Psoas muscle (tissue), 8 donors: ENCODE results near the gene MMADHC. TPM values are rescaled to one million over a fixed set of nuclear protein-coding genes. Genes with fewer than 3 reads are reported as not detected.

ENCODE experiments used
- ATAC-seq, 4 donors: fragments of 200-7000 bp; cut with Tn5 transposase; one replicate each; pipeline ENCODE4 v1.9.1; 2020; ENCODE audit warnings: moderate library complexity in 3 of 4, mild to moderate bottlenecking in 2 of 4
- DNase-seq, 2 donors: peaks; one replicate each; pipeline ENCODE4 v3.0.0-alpha.2; 2020
- H3K27ac ChIP-seq: fragments of 200-600 bp; one replicate; pipeline ENCODE4 v1.8.0; 2022
- H3K27me3 ChIP-seq, 3 donors: fragments of 200-600 bp in 1 of 3; one replicate each; pipeline versions ENCODE4 v1.6.1 to v1.8.0; 2013 to 2022; ENCODE audit warnings: low read length in 2 of 3, mild to moderate bottlenecking in 2 of 3, moderate library complexity in 1 of 3; ENCODE audit not compliant: insufficient read depth in 3 of 3
- H3K36me3 ChIP-seq, 2 donors: fragments of 200-600 bp in 1 of 2; one replicate each; pipeline versions ENCODE4 v1.6.1 to v1.8.0; 2013 to 2022; ENCODE audit warnings: low read depth in 1 of 2, mild to moderate bottlenecking in 1 of 2, moderate library complexity in 1 of 2; ENCODE audit not compliant: insufficient read depth in 1 of 2
- H3K4me1 ChIP-seq: fragments of 200-600 bp; one replicate; pipeline ENCODE4 v1.8.0; 2022
- H3K4me3 ChIP-seq: fragments of 200-600 bp; one replicate; pipeline ENCODE4 v1.8.0; 2022; ENCODE audit warnings: mild to moderate bottlenecking
- H3K9me3 ChIP-seq: fragments of 200-600 bp; one replicate; pipeline ENCODE4 v1.8.0; 2022
- WGBS, 3 donors: extraction: QIAGEN DNeasy Blood & Tissue Kit; methylation state at CpG; one replicate each; pipeline versions ENCODE4 v1.1.6 to v1.1.7; 2013; 5-methylcytosine and 5-hydroxymethylcytosine counted together
- intact Hi-C, 2 donors: fragments of 100-400 bp; cut with DNase I; formaldehyde crosslinking; loops; one replicate each; pipeline versions ENCODE4 v1.11.0 to v1.14.2; 2022
- polyA plus RNA-seq, 3 donors: library from polyadenylated mRNA; stranded (reverse); fragments of 200-250 nt; gene quantifications; one replicate each; pipeline ENCODE4 v1.2.3, GENCODE V29; 2013
- total RNA-seq, 4 donors: library from RNA; stranded (reverse); fragmentation: NEBNext Ultra II Directional in 2 of 4; extraction: Animal tissue kit (Norgen Biotek cat#: 25700) in 2 of 4; gene quantifications; one replicate each; pipeline versions ENCODE4 v1.2.1 to v1.2.4, GENCODE V29; 2021 to 2023
- TF ChIP-seq, protein P1 (sequence below): fragments of 200-600 bp; IDR thresholded peaks from one replicate; pipeline ENCODE4 v1.8.0; 2022; ENCODE audit warnings: antibody characterized with exemption
- donor health status: healthy with polysubstance abuse.
- donor health status: DM: no; HTN: no; CAD: no; lungs with moderate emphysema.
- donor health status: Bipolar disorder and iron deficiency.
- donor health status: healthy.
- donor health status: DM: yes; HTN: yes; CAD: no.
- donor health status: DM: no; HTN: no; CAD: no.
- donor health status: DM: no; HTN: no; CAD: no.
- donor health status: DM: yes; HTN: yes; CAD: no.

The MMADHC gene
- total and polyA plus RNA-seq, 7 donors: 126 to 205 (median 165) TPM

- WGBS, 3 donors: 83 to 87% (median 87%) methylated on average over 5 of the region's 5 CpGs
Observed at GRCh38 chr2:149559341-149560068, 28.1 kb downstream of the MMADHC start.

GRCh38 chr2:149556452-149556851 is 31.1 kb downstream of the MMADHC start:
- ATAC-seq (no peak), DNase-seq (no peak)
- WGBS, 3 donors: 63 to 71% (median 69%) methylated on average over 1 of the region's 1 CpG
- intact Hi-C loops: no loop called here
- Histone ChIP-seq H3K36me3 (no peaks in the 10 kb centered on the region), H3K27me3 (no peaks in the 10 kb centered on the region), H3K4me3 (no peak overlapping the region), H3K4me1 (no peaks in the 10 kb centered on the region), H3K27ac (no peak overlapping the region), H3K9me3 (no peaks in the 10 kb centered on the region)
- TF ChIP-seq, protein P1, sequence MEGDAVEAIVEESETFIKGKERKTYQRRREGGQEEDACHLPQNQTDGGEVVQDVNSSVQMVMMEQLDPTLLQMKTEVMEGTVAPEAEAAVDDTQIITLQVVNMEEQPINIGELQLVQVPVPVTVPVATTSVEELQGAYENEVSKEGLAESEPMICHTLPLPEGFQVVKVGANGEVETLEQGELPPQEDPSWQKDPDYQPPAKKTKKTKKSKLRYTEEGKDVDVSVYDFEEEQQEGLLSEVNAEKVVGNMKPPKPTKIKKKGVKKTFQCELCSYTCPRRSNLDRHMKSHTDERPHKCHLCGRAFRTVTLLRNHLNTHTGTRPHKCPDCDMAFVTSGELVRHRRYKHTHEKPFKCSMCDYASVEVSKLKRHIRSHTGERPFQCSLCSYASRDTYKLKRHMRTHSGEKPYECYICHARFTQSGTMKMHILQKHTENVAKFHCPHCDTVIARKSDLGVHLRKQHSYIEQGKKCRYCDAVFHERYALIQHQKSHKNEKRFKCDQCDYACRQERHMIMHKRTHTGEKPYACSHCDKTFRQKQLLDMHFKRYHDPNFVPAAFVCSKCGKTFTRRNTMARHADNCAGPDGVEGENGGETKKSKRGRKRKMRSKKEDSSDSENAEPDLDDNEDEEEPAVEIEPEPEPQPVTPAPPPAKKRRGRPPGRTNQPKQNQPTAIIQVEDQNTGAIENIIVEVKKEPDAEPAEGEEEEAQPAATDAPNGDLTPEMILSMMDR: no peak

More at GRCh38 chr2:149559341-149560068, 28.1 kb downstream of the MMADHC start:
- no peaks in the 10 kb centered on the region for H3K4me1 ChIP-seq
- H3K27me3 ChIP-seq: no peaks in the 10 kb centered on the region
- H3K4me3 ChIP-seq: no peak overlapping the region
- H3K36me3 ChIP-seq: peaks cover 0 to under 1% of the 10 kb centered on the region in 2 donors
- TF ChIP-seq, protein P1: no peak
- ATAC-seq: no peak
- no peak for DNase-seq
- H3K9me3 ChIP-seq: no peaks in the 10 kb centered on the region
- H3K27ac ChIP-seq: no peak overlapping the region
- intact Hi-C loops: loop anchor here (2.0 to 5.0 kb wide), 2 partner anchors 541 to 542 kb away; no protein-coding TSS in a partner anchor

GRCh38 chr2:149552830-149553229 is 34.7 kb downstream of the MMADHC start:
- TF ChIP-seq, protein P1: no peak
- DNase-seq: no peak
- Histone ChIP-seq H3K36me3 (no peaks in the 10 kb centered on the region), H3K27me3 (no peaks in the 10 kb centered on the region), H3K4me3 (no peak overlapping the region), H3K27ac (no peak overlapping the region), H3K4me1 (no peaks in the 10 kb centered on the region), H3K9me3 (no peaks in the 10 kb centered on the region)
- intact Hi-C loops: no loop called here
- ATAC-seq: no peak
- WGBS, 3 donors: 95 to 97% (median 95%) methylated on average over 2 of the region's 2 CpGs

DNA sequence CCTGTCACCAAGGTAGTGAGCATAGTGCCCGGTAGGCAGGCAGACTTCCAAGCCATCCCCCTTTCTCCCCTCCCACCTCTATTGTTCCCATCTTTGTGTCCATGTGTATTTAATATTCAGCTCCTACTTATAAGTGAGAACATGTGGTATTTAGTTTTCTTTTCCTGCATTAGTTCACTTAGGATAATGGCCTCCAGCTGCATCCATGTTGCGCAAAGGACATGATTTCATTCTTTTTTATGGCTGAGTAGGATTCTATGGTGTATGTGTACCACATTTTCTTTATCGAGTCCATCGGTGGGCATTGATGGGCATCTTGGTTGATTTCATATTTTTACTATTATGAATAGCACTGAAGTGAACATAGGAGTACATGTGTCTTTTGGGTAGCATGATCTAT is 35.3 kb downstream of the MMADHC start:
- ATAC-seq: no peak
- Histone ChIP-seq H3K9me3 (no peaks in the 10 kb centered on the region), H3K27me3 (no peaks in the 10 kb centered on the region), H3K36me3 (no peaks in the 10 kb centered on the region), H3K27ac (no peak overlapping the region), H3K4me3 (no peak overlapping the region), H3K4me1 (no peaks in the 10 kb centered on the region)
- intact Hi-C loops: no loop called here
- DNase-seq: no peak
- WGBS, 3 donors: 88 to 95% (median 91%) methylated on average over 4 of the region's 4 CpGs
- TF ChIP-seq, protein P1: no peak

GRCh38 chr2:149544692-149545091 is 42.9 kb downstream of the MMADHC start:
- no peaks in the 10 kb centered on the region for H3K27me3 ChIP-seq
- no peaks in the 10 kb centered on the region for H3K9me3 ChIP-seq
- TF ChIP-seq, protein P1: no peak
- no peaks in the 10 kb centered on the region for H3K4me1 ChIP-seq
- H3K36me3 ChIP-seq: no peaks in the 10 kb centered on the region
- no peak overlapping the region for H3K27ac ChIP-seq
- intact Hi-C loops: no loop called here
- WGBS, 3 donors: 59 to 70% (median 61%) methylated on average over 1 of the region's 1 CpG
- ATAC-seq (no peak), DNase-seq (no peak)
- H3K4me3 ChIP-seq: no peak overlapping the region
